NCI-H1105 treated with DMSO at 0.1 percent for 48 hours (cell line): ENCODE measurements around the gene CELSR1.
"Not testable (repeated sequence)": the region's sequence is repeated elsewhere in the genome, so short reads cannot be mapped to it uniquely, and the experiment has no call there.

Experiments
- DNase-seq: peaks from one replicate; lab custom pipeline; 2025; lab: John Stamatoyannopoulos, UW

The CELSR1 gene

DNA sequence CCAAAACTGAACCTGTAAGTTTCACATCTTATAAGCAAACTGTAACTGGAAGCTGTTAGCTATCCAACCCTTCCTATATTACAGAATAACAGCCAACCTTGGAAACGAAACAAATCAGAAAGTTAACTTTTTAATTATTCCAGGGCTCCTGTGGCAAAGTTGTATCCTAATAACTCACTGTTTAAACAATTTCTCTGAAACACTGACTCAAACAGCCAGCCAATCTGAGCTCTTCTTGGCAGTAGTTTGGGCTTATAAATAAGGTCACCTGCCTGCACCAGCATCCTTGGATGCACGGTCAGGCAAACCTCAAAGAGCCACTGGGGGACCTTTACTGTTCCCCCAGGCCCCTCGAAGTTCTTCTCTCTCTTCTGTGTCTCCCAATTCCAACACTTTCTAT is 5.0 kb downstream of the CELSR1 start:
- no peak for DNase-seq

GRCh38 chr22:46531581-46532175 is 5.7 kb downstream of the CELSR1 start:
- no peak for DNase-seq

DNA sequence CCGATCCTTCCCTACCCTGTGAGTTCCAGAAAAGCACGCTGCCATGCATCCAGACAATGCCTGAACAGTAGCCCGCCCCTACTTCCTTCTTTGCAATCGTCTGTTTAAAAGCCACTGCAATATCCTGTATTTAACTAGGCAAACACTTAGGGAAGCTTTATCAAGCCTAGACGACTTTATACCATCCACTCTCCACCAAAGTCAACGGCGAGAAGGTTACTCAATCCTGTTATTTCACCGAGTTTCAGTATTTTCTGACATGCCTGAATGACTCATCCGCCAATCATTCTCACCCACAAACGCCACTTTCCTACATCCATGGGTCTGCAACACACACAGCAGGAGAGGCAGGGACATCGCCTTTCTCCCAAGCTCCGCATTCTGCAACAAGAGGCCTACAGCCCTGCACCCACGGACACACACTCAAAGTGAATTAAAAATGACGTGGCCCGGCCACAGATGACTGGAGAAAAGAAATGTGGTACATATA is 9.3 kb downstream of the CELSR1 start:
- no peak for DNase-seq

GRCh38 chr22:46526244-46526839 is 11.1 kb downstream of the CELSR1 start:
- no peak for DNase-seq

GRCh38 chr22:46525389-46526243 is 11.8 kb downstream of the CELSR1 start:
- no peak for DNase-seq

DNA sequence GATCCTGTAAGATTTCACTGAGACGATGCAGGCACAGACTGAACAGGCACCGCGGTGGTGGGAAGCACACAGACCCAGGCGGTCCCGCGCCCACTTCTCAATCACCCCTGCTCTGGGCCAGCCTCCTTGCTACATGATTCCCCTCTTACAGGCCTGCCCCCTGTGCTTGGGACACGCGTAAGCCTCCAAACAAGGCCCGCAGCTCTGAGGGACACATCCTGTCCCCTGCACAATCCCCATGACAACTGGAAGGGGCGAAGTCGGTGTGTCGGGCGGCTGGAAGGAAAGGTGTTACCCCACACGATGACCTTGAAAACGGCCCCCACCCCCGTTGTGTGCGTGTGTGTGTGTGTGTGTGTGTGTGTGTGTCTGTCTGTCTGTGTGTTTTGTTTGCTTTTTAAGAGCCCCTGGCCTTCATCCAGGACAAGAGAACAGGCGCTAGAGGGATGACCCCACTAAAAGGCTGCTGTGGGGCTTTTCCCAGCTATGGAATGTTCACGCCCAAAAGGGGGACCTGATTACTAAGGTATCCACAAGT is 13.1 kb downstream of the CELSR1 start:
- DNase-seq = no peak

- no peak for DNase-seq
Observed at GRCh38 chr22:46522797-46523196, 14.6 kb downstream of the CELSR1 start.

DNA sequence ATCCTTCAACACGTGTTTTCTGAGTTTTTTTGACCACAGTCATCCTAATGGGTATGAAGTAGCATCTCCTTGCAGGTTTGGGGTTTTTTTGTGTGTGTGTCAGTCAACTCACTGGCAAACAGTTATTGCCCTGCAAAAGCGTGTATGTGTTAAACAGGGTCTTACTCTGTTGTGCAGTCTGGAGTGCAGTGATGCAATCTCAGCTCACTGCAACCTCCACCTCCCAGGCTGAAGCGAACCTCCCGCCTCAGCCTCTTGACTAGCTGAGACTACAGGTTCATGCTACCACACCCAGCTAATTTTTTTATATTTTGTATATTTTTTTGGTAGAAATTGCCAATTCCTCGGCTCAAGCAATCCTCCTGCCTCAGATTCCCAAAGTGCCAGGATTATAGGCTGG is 15.4 kb downstream of the CELSR1 start:
- no peak for DNase-seq

DNA sequence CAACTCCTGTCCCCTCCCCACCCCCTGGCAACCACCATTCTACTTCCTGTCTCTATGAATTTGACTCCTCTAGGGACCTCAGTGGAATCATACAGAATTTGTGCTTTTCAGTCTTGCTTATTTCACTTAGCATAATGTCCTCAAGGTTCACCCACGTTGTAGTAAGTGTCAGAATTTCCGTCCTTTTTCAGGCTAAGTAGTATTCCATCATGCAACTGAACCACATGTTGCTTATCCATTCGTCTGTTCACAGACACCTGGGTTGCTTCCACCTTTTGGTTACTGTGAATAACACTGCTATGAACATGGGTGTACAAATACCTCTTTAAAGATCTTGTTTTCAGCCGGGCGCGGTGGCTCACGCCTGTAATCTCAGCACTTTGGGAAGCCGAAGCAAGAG is 16.5 kb downstream of the CELSR1 start:
- DNase-seq = no peak

DNA sequence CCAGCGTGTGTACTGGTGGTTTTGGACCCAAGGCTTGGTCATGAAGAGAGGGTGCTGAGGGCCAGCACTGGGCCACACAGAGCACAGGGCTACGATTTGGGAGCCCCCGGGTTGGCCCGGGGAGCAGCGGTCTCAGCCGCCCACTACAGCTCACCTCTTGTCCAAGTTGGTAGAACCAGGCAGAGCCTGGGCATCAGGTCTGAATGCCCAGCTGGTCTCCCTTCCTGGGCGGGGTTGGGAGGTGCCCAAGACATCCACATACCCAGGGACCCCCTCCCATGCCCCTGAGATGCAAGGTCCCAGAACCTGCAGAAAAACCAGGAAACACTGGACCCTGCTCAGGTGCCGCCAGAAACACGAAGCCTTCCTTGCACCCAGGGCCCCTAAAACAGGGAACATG is 18.0 kb downstream of the CELSR1 start:
- DNase-seq = no peak

DNA sequence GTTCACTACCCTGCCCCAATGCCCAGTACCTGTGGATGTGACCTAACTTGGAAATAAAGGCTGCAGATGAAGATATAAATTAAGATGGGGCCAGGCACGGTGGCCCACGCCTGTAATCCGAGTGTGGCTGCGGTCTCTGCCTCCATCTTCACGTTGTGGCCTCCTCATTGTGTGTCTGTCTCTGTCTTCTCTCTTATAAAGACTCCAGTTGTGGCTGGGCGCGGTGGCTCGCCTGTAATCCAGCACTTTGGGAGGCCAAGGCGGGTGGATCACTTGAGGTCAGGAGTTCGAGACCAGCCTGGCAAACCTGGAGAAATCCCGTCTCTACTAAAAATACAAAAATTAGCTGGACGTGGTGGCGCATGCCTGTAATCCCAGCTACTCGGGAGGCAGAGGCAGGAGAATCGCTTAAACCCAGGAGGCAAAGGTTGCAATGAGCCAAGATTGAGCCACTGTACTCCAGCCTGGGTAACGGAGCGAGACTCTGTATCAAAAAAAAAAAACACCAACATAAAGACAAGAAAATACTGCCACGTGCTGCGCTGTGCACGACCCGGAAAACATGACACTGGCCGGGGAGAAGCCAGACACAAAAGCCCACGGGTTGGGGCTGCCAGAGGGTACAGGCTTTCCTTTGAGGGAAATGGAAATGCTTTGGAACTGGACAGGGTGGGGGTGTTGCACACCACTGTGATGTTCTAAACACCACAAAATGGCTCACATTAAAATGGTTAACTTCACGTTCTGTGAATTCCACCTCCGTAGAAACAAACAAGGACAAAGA is 18.7 kb downstream of the CELSR1 start:
- no peak for DNase-seq

- no peak for DNase-seq
Observed at GRCh38 chr22:46518038-46518437, 19.4 kb downstream of the CELSR1 start.

DNA sequence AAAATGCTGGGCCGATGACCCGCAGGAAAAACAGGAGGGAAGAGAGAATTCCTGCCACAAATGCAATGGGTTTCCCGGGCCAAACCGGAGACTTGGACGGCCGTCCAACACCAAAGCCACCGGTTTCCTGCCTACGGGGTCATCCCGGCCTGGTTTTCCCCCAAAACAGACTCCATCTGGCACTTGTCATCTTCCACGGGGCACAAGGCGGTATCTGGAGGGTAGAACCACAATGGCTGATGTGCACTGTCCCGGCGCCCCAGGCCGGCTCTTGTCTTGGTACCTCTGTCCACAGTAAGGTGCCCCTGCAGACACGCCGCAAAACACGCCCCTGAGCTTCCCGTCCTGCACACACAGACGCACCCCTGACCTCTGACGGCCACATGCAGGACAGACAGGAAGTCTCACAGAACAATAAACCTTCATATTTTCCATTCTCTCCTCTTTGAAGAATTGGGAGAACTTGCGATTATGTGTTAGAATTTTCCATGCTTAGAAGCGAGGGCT is 20.1 kb downstream of the CELSR1 start:
- DNase-seq = no peak

- no peak for DNase-seq
Observed at GRCh38 chr22:46516638-46517037, 20.8 kb downstream of the CELSR1 start.

DNA sequence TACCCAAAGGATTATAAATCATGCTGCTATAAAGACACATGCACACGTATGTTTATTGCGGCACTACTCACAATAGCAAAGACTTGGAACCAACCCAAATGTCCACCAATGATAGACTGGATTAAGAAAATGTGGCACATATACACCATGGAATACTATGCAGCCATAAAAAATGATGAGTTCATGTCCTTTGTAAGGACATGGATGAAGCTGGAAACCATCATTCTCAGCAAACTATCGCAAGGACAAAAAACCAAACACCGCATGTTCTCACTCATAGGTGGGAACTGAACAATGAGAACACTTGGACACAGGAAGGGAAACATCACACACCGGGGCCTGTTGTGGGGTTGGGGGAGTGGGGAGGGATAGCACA is 21.3 kb downstream of the CELSR1 start:
- not testable (repeated sequence) for DNase-seq

DNA sequence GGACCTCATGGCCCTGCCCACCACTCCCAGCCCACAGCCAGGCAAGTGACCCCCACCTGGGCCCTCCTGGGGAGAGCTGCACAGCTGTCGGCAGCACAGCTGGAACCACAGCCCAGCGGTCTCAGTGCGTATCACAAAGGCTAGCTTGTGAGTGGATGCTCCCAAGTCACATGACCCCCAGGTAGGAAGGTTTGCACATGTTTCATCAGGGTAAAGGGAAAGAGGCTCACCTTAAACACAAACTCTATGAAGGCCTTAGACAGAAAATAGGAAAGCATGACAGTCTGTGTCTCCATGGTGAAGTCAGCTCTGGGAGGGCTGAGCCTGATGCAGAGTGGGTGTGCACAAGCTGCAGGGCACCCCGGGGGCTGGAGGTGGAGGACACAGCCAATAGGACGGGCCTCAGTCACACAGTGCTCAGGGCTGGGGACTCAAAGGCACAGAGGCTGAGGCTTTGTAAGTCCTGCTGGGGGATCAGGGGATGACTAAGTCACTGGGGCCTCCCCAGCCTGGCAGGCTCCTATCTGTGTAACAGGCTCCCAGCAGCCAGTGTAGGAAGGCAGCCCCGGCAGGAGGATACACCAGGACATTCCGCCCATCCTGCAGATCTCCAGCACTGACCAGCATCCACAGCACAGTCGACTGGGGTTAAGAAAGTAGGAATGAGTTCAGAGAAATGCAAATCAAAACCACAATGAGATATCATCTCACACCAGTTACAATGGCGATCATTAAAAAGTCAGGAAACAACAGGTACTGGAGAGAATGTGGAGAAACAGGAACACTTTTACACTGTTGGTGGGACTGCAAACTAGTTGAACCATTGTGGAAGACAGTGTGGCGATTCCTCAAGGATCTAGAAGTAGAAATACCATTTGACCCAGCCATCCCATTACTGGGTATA is 22.0 kb downstream of the CELSR1 start:
- DNase-seq = no peak

GRCh38 chr22:46514592-46515207 is 22.7 kb downstream of the CELSR1 start:
- no peak for DNase-seq

DNA sequence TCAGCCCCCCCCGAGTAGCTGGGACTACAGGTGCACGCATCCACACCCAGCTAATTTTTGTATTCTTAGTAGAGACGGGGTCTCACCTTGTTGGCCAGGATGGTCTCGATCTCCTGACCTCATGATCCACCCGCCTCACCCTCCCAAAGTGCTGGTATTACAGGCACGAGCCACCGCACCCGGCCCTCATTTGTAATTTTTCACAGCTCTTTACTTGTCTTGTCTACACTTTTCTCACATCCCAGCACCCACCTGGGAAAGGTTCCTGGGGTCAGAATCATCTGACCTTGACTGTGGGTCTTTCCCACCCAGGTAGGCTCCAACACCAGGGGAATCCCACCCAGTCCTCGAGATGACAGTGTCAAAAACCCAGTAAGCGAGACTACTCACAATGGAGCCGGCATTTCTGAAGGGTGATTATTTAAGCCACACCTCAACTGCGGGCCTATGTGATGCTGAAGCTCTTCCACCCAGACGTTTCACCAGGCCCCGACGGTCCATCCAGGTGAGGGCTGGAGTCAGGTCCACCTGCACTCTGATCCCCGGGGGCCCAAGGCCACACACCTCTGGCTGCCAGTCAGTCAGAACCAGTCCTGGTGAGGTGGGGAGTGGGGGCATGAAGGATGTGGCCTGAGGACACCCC is 23.4 kb downstream of the CELSR1 start:
- no peak for DNase-seq

DNA sequence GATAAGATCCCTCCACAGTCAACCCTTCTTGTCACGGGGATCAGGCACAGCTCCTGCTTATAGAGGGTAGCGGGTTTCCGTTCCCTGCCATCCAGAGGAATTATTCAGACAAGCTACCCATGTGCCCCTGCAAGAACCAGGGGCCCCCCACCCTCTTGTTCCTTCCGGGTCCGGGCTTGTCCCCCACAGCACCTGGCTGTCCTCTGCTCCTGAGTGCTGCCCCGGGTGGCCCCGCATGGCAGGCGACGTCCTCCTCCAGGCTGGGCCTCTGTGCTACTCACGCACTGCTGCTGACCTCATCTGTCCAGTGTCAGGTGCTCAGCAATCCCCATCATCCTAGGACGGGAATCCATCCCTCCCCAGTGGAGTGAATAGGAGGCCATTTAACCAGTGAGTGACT is 24.7 kb downstream of the CELSR1 start:
- no peak for DNase-seq

- DNase-seq = no peak
Observed at GRCh38 chr22:46512039-46512370, 25.4 kb downstream of the CELSR1 start.
